Inferior parietal cortex (tissue), 1 donor: ENCODE data around the gene CFAP91.

Experiments used
- DNase-seq: peaks from one replicate; pipeline ENCODE4 v3.0.0-alpha.2; 2016; ENCODE audit errors: extremely low spot score

Gene CFAP91

GRCh38 chr3:119702530-119703527, at the start of gene CFAP91:
TSS of gene CFAP91 (plus strand) at chr3:119703022. CDS start at chr3:119703099, 77 bp downstream.
- peak; percentile 79 for DNase-seq

GRCh38 chr3:119653876-119654275, 48.9 kb upstream of the CFAP91 start:
- no peak for DNase-seq

GRCh38 chr3:119657887-119658702, 44.7 kb upstream of the CFAP91 start:
- no peak for DNase-seq

GRCh38 chr3:119658994-119659393, 43.8 kb upstream of the CFAP91 start:
- DNase-seq, result no peak

- DNase-seq, result no peak
Measured at GRCh38 chr3:119659606-119660291, 43.1 kb upstream of the CFAP91 start.

GRCh38 chr3:119660474-119661440, 42.1 kb upstream of the CFAP91 start, which contains the start of gene POPDC2:
TSS of gene POPDC2 (minus strand) at chr3:119660589. CDS start at chr3:119660423, 166 bp downstream.
- DNase-seq, result no peak

- no peak for DNase-seq
Measured at GRCh38 chr3:119662604-119663373, 40.0 kb upstream of the CFAP91 start.

GRCh38 chr3:119663885-119664284, 38.9 kb upstream of the CFAP91 start:
- DNase-seq, result no peak

- DNase-seq, result no peak
Measured at GRCh38 chr3:119664370-119664769, 38.5 kb upstream of the CFAP91 start.

- no peak for DNase-seq
Measured at GRCh38 chr3:119664850-119665379, 37.9 kb upstream of the CFAP91 start.

- DNase-seq, result no peak
Measured at GRCh38 chr3:119665954-119666559, 36.8 kb upstream of the CFAP91 start.

GRCh38 chr3:119669906-119670570, 32.8 kb upstream of the CFAP91 start:
- DNase-seq, result no peak

- no peak for DNase-seq
Measured at GRCh38 chr3:119672776-119673175, 30.0 kb upstream of the CFAP91 start.

- DNase-seq, result no peak
Measured at GRCh38 chr3:119673875-119674274, 28.9 kb upstream of the CFAP91 start.

GRCh38 chr3:119675188-119675874, 27.5 kb upstream of the CFAP91 start:
- no peak for DNase-seq

- no peak for DNase-seq
Measured at GRCh38 chr3:119676020-119676419, 26.8 kb upstream of the CFAP91 start.

GRCh38 chr3:119676771-119677640, 25.8 kb upstream of the CFAP91 start, which contains the start of gene COX17:
TSS of gene COX17 (minus strand) at chr3:119677406. CDS start at chr3:119677310, 96 bp downstream.
- DNase-seq, result peak; percentile 98
